Measurements from ENCODE around the gene STEAP4.

The STEAP4 gene

DNA sequence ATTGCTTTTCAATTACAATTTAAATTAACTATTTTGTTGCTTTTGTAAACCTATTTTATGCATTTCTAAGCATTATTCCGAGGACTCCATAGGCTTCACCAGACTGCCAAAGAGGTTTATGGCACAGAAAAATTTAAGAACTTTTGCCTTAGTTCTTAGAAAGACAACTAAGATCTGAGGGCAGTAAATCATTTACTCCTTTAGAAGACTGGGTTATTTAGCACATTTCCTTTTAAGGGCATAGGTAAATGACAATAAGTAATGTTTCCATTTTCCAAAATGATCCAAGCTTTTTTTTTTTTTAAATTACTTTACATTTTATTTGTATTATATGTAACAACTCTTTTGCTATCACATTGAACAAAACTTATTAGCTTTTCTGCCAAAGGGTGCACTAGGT lies 15.0 kb upstream of the STEAP4 start:
- 0 out of 2 replicates have a peak overlapping the region, but pooled peaks have one; percentile 23 for H3K4me3 ChIP-seq
- TF ChIP-seq FOXP2 (optimal IDR thresholded peaks at IDR 0.05; ENCODE audit: control extremely low read depth, extremely low read length, insufficient read depth), result no peak
- no peak for TF ChIP-seq EZH2 (IDR thresholded peaks at IDR 0.05)
- no peak for TF ChIP-seq POLR2AphosphoS5 (IDR thresholded peaks at IDR 0.05; ENCODE audit: borderline replicate concordance, low read depth, low read length)
- no peaks in the 10 kb centered on the region for H3K9me3 ChIP-seq (ENCODE audit: low read depth, low read length)
- H3K36me3 ChIP-seq (ENCODE audit: insufficient read depth, low read length), result no peaks in the 10 kb centered on the region
- no peak overlapping the region for H3K27ac ChIP-seq
- no peak overlapping the region for H3K9ac ChIP-seq (ENCODE audit: insufficient read length)
- DNase-seq (ENCODE audit: low read depth, low spot score), result no peak

DNA sequence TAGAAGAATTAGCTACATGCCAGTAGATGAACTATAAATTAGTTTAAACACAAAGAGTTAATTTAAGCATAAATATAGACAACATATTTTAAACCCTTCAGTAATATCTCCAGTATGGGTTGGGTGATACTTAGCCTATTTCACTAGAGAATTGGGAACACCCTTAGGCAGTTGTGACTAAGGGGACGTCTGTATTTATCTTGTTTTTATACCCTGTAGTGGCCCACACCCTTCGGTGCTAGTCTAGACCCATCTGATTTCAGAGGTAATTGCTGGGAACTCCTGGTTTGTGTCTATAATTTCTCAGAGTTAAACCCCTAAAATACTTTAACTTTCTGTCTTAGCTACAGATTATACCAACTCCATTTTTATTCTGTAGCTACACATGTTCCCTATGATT lies 11.5 kb upstream of the STEAP4 start:
- no peaks in the 10 kb centered on the region for H3K9me3 ChIP-seq (ENCODE audit: low read depth, low read length)
- no peaks in the 10 kb centered on the region for H3K36me3 ChIP-seq (ENCODE audit: insufficient read depth, low read length)
- no peak for DNase-seq (ENCODE audit: low read depth, low spot score)
- H3K9ac ChIP-seq (ENCODE audit: insufficient read length), result no peak overlapping the region
- TF ChIP-seq EZH2 (IDR thresholded peaks at IDR 0.05), result no peak
- no peak for TF ChIP-seq POLR2AphosphoS5 (IDR thresholded peaks at IDR 0.05; ENCODE audit: borderline replicate concordance, low read depth, low read length)
- no peak for TF ChIP-seq FOXP2 (optimal IDR thresholded peaks at IDR 0.05; ENCODE audit: control extremely low read depth, extremely low read length, insufficient read depth)
- H3K4me3 ChIP-seq, result no peak overlapping the region
- H3K27ac ChIP-seq, result no peak overlapping the region

DNA sequence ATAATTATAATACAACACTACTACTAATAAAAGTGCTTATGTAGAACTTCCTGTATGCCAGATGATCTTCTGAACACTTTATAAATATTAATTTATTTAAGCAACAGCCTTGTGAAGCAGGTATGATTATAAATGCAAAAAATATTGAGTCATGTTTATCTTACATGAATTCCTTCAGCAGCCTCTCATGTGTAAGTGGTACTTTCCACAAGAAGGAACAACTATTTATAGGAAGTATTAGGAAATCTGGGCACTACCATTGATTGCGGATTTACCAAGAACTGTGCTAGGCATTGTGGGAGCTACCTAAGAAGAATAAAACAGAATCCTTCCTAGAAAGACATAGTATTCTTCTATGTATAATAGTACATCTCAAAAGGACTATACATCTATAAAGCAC lies 10.7 kb upstream of the STEAP4 start:
- Histone ChIP-seq H3K36me3 (ENCODE audit: insufficient read depth, low read length) (no peaks in the 10 kb centered on the region), H3K4me3 (no peak overlapping the region), H3K9ac (ENCODE audit: insufficient read length) (no peak overlapping the region), H3K27ac (no peak overlapping the region), H3K9me3 (ENCODE audit: low read depth, low read length) (no peaks in the 10 kb centered on the region)
- TF ChIP-seq POLR2AphosphoS5 (IDR thresholded peaks at IDR 0.05; ENCODE audit: borderline replicate concordance, low read depth, low read length), result no peak
- no peak for DNase-seq (ENCODE audit: low read depth, low spot score)

GRCh38 chr7:88316456-88316855 lies 9.8 kb upstream of the STEAP4 start:
- no peak overlapping the region for H3K4me3 ChIP-seq
- TF ChIP-seq POLR2AphosphoS5 (IDR thresholded peaks at IDR 0.05; ENCODE audit: borderline replicate concordance, low read depth, low read length) (no peak), FOXP2 (optimal IDR thresholded peaks at IDR 0.05; ENCODE audit: control extremely low read depth, extremely low read length, insufficient read depth) (no peak), EZH2 (IDR thresholded peaks at IDR 0.05) (no peak)
- H3K27ac ChIP-seq, result no peak overlapping the region
- no peak overlapping the region for H3K9ac ChIP-seq (ENCODE audit: insufficient read length)
- DNase-seq (ENCODE audit: low read depth, low spot score), result no peak
- H3K9me3 ChIP-seq (ENCODE audit: low read depth, low read length), result no peaks in the 10 kb centered on the region
- no peaks in the 10 kb centered on the region for H3K36me3 ChIP-seq (ENCODE audit: insufficient read depth, low read length)

DNA sequence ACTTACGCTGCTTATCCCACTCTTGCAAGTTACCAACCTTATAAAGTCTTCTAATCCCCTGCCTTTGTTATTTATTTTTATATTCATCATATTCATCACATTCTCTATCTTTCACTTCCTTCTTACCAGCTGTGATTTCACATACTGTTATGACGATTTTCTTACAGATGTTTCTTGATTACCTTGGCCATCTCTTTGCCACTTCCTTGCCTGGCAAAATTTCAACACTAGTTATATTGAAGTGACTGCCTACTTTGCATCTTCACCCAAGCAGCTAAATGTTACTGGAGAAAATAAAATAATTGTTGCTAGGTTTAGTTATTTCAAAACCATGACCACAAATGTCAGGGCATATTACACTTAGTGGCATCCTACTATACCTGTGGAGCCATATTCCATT lies 8.8 kb upstream of the STEAP4 start:
- no peak overlapping the region for H3K4me3 ChIP-seq
- H3K27ac ChIP-seq, result no peak overlapping the region
- DNase-seq (ENCODE audit: low read depth, low spot score), result no peak
- TF ChIP-seq FOXP2 (optimal IDR thresholded peaks at IDR 0.05; ENCODE audit: control extremely low read depth, extremely low read length, insufficient read depth) (no peak), POLR2AphosphoS5 (IDR thresholded peaks at IDR 0.05; ENCODE audit: borderline replicate concordance, low read depth, low read length) (no peak), EZH2 (IDR thresholded peaks at IDR 0.05) (no peak)
- no peaks in the 10 kb centered on the region for H3K9me3 ChIP-seq (ENCODE audit: low read depth, low read length)
- no peak overlapping the region for H3K9ac ChIP-seq (ENCODE audit: insufficient read length)
- no peaks in the 10 kb centered on the region for H3K36me3 ChIP-seq (ENCODE audit: insufficient read depth, low read length)

DNA sequence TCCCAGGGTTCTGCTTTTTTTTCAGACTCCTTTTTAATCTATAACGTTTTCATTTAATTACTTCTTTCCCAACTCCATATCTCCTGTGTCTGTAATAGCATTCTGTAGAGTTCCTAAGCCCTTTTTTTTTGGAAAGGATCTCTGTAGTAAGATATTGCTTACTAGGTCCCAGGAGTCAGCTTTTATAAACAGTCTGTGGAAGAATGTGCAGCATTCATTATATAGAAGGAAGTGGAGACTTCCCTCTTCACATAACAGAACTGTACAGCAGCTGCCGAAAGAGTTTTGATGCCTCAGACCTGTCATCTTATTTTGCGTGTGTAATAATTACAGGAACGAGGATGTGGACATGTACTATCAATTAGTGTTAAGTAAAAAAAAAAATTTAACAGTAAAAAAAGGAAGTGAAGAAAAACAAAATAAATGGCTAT lies 7.4 kb upstream of the STEAP4 start:
- DNase-seq (ENCODE audit: low read depth, low spot score), result no peak
- Histone ChIP-seq H3K36me3 (ENCODE audit: insufficient read depth, low read length) (no peaks in the 10 kb centered on the region), H3K9ac (ENCODE audit: insufficient read length) (no peak overlapping the region), H3K4me3 (no peak overlapping the region), H3K27ac (no peak overlapping the region), H3K9me3 (ENCODE audit: low read depth, low read length) (no peaks in the 10 kb centered on the region)
- TF ChIP-seq EZH2 (IDR thresholded peaks at IDR 0.05) (no peak), POLR2AphosphoS5 (IDR thresholded peaks at IDR 0.05; ENCODE audit: borderline replicate concordance, low read depth, low read length) (no peak), FOXP2 (optimal IDR thresholded peaks at IDR 0.05; ENCODE audit: control extremely low read depth, extremely low read length, insufficient read depth) (no peak)

DNA sequence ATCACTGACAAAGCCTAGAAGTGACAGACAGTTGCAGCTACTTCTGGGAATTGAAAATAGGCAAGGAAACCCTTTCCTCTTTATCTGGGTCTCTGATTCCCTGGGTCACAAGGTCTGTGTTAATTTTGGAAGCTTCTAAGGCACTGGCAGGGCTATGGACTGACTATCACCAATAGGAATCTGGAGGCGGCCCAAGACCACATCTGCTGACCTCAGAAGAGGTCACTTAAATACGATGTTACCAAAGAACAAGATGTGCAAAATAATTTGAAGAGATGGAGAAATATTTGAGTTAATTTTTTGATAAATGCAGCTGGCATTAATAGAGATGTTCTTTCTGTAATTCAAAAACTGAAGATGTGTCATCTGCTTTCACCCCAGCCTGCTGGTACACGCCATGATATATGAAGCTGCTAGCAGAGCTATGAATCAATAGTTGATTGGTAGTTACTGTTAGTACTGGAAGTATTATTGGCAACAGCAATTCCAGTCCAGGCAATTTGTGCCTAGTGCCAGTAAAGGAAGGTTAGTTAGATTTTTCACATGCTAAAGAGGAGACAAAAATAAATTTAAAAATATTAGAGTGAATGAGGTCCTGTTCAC lies 5.5 kb upstream of the STEAP4 start:
- no peak overlapping the region for H3K9ac ChIP-seq (ENCODE audit: insufficient read length)
- no peak overlapping the region for H3K4me3 ChIP-seq
- H3K27ac ChIP-seq, result no peak overlapping the region
- no peak for DNase-seq (ENCODE audit: low read depth, low spot score)
- TF ChIP-seq FOXP2 (optimal IDR thresholded peaks at IDR 0.05; ENCODE audit: control extremely low read depth, extremely low read length, insufficient read depth) (no peak), POLR2AphosphoS5 (IDR thresholded peaks at IDR 0.05; ENCODE audit: borderline replicate concordance, low read depth, low read length) (no peak), EZH2 (IDR thresholded peaks at IDR 0.05) (no peak)
- no peaks in the 10 kb centered on the region for H3K9me3 ChIP-seq (ENCODE audit: low read depth, low read length)
- H3K36me3 ChIP-seq (ENCODE audit: insufficient read depth, low read length), result no peaks in the 10 kb centered on the region

DNA sequence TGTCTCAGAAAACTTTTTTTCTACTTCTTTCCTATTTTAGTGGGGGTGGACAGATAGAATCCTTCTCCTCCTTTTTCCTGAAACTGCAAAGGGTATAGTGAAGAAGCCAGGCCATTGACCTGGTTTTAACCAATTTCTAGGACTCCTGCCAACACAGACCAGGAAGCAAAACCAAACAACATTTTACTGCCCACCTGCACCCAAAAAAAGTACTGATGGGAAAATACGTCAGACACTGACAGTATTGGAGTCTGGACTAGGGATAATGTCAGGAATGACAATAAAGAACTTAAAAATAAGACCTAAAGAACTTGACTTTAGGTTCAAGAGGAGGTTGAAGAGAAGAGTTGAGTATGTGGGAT lies 5.0 kb upstream of the STEAP4 start:
- Histone ChIP-seq H3K36me3 (ENCODE audit: insufficient read depth, low read length) (no peaks in the 10 kb centered on the region), H3K27ac (no peak overlapping the region), H3K4me3 (no peak overlapping the region), H3K9ac (ENCODE audit: insufficient read length) (no peak overlapping the region), H3K9me3 (ENCODE audit: low read depth, low read length) (no peaks in the 10 kb centered on the region)
- TF ChIP-seq POLR2AphosphoS5 (IDR thresholded peaks at IDR 0.05; ENCODE audit: borderline replicate concordance, low read depth, low read length) (no peak), EZH2 (IDR thresholded peaks at IDR 0.05) (no peak), FOXP2 (optimal IDR thresholded peaks at IDR 0.05; ENCODE audit: control extremely low read depth, extremely low read length, insufficient read depth) (no peak)
- DNase-seq (ENCODE audit: low read depth, low spot score), result no peak

- H3K9me3 ChIP-seq (ENCODE audit: low read depth, low read length), result no peaks in the 10 kb centered on the region
- no peaks in the 10 kb centered on the region for H3K36me3 ChIP-seq (ENCODE audit: insufficient read depth, low read length)
- H3K27ac ChIP-seq, result no peak overlapping the region
- DNase-seq (ENCODE audit: low read depth, low spot score), result no peak
- no peak overlapping the region for H3K9ac ChIP-seq (ENCODE audit: insufficient read length)
- H3K4me3 ChIP-seq, result no peak overlapping the region
- no peak for TF ChIP-seq EZH2 (IDR thresholded peaks at IDR 0.05)
These were observed 4.4 kb upstream of the STEAP4 start for GRCh38 chr7:88310956-88311674.

Measured in SK-N-MC (cell line).